Measurements from ENCODE around the gene SHROOM1.
A peak's percentile ranks its signal among the peaks of the same experiment; 100 is the strongest.
"Not testable (repeated sequence)": the region's sequence is repeated elsewhere in the genome, so short reads cannot be mapped to it uniquely, and the experiment has no call there.

SHROOM1 gene

DNA sequence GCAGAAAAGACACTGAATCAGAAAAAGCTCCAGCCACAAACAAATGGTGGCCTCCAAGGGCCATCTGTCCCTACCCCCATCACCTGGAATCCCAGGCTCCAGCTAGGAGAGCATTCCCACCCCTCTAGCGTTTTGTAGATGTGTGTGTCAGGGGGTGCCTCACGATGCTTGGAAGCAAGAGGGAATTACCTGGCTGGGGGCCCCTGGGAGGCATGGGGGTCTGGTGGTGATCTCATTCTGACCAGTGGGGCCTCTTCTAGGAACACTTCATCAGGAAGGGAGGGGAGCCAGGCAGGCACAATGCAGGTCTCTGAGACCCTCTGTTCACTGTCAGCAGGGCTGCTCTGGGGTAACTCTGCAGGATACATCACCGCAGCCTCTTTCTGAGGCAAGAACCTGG, 6.0 kb downstream of the SHROOM1 start:
- no peak for DNase-seq

- DNase-seq, result no peak
These were observed 6.9 kb downstream of the SHROOM1 start for GRCh38 chr5:132823481-132824050.

DNA sequence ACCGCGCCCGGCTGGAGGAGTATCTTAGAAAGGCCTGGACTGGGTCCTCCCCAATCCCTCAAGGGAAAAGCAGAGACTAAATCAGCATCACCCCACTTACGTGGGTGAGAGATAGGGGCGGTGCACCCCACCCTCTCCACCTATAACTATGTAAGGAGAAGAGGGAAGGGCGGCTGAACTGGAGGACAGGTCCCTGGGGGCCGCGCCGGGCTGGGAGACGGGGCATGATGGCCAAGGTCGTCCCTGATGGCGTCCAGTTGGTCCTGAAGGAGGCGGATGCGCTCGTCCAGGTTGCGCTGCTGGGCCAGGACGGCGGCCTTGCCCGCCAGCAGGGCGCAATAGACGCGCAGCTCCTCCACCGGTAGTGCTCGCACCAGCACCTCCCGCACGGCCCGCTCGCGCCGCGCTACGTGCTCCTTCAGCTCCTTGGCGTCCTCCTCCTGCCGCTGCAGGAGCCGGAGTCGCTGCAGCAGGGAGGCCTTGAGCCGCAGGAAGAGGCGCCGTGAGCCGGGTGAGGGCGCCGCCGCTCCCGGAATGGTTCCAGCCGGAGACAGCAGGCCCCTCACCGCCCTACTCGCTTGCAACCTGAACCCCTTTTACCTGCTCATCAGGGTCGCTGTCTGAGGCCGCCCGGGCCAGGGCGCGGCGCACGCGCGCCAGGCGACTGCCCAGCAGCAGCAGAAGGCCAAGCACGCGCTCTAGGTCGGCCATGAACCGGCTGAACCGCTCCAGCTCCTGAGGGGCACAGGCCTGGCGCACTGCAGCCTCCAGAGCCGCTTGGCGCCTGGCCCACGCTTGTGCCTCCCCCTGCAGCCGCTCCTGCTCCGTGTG, 7.6 kb downstream of the SHROOM1 start:
- no peak for DNase-seq

DNA sequence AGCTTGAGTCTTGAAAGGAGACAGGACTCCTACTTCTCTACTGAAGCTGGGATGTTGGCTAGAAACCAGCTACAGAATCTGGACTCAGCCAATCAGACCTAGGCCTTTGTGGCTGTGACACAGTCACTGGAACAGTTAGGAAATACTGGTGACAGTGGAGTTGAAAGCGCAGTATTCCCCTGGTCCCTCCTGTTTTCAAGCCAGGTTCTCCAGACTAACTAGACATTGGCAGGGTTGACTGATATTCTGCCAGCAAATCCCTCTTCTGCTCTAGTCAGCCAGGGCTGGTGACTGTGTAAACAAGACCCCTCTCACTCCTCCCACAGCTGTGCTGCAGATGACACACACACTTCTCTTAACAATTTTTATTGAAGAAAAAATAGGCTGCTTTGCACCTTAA, 8.7 kb downstream of the SHROOM1 start:
- peak; percentile 7 for DNase-seq

DNA sequence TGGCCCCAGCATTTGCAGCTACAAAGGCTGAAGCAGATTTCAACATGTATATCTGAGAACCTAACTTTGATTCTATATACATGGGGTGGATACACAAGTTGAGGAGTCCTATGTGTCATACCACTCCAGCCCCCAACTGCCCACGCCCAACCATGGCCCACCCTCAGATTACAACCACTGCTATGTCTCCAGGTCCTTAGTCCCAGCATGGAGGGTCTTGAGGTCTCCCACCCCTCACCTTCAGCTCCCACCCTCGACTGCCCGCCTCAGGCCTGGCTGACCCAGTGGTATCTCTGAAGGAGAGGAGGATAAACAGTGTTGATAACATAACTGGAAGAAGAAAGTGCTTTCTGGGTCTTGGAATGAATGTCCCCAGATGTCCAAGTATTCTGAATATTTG, 9.1 kb downstream of the SHROOM1 start:
- DNase-seq, result no peak

DNA sequence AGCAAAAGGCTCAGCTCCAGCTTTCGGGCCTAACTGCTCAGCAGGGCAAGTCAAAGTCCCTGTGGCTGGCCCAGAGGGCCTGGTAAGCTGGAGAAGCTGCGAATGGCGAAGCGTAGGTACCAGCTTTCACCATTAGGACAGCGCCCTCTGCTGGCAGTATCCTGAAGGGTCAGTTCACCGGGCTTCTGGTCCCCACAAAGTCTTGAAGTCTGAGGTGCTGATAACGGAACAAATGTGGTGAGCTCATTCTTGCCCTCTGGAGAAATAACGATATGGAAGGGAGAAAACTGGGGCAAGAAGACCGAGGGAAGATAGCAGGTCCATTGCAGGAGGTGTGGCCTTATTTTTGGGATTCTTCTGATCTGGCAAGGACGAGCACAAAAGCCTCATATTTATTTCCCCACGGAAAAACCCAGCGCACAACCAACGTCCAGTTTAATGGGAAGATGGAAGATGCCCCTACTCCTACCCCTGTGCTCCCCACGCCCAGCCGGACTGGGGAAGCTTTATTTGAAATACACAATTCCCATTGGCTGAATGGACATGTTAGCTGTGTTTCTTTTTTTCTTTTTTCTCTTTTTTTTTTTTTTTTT, 10.2 kb downstream of the SHROOM1 start:
- DNase-seq, result peak; percentile 84

DNA sequence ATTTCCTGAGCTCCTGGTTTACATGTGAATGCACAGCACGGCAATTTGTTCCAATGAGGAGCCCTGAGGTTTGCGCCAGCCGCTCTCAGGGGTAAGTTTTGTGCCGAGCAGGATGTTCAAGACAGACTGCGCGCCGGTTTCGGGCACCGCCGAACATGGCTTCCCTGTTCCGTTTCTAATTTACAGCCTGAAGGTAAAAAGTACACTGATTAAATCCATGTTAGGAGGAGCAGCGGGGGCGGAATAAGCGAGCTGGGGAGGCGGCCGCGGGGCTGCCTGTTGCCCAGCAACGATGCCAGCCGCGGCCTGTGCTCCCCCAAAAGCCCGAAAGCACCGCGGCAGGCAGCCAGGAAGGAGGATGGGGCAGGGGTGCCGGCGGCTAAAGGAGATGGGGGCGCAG, 11.0 kb downstream of the SHROOM1 start:
- DNase-seq, result no peak

DNA sequence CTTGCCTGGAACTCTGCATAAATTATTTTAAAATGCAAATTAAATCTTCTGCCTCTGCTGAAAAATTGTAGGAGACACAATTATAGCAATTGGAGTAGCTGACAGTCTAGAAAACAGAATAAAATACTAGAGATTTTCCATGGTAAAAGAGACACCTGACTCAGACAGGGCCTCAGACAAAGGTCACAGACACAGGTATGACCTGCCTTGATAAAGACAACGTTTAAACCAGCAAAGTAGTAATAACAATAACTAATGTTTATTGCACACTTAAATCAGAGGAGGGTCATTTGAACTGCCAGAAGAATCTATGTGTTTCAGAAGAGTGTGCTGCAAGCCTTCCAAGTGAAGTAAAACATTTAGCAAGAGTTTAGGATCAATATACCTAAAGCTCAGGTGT, 13.4 kb downstream of the SHROOM1 start:
- DNase-seq, result no peak

- DNase-seq, result no peak
These were observed 13.9 kb downstream of the SHROOM1 start for GRCh38 chr5:132816554-132816953.

DNA sequence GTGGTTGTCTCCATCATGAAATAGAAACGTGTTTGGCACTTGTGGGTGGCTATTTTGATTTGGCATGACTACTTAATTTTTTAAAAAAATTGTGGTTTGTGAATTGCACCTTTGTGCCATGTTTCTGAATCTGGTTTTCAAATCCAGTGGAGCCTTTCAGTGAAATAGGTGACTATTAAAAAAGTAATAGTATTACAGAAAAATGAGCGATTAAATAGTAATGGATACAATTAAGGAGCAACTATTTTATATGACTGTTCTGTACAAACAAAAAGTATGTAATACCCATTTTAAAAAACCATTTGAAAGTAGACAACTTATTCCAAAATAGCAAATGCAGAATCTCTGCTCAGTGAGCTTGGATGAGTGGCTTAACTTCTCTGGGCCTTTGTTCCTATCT, 14.4 kb downstream of the SHROOM1 start:
- no peak for DNase-seq

DNA sequence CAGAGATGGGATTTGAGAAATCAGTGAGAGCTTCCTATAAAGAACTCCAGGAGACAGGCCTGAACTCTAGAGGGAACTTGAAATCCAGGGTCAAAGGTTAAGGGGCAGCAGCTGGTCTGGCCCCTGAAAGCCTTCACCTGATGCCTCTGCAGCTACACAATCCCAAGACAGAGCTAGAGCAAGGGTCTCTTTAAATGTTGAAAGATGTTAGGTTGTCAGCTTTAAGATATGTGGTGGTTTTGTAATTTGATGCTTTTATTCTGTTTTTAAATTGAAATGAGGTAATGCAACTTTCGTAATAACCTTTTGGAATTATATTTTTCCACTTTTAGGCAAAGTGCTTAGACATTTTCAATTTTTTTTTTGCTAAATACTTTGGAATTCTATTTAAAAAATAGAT, 15.0 kb downstream of the SHROOM1 start:
- no peak for DNase-seq

DNA sequence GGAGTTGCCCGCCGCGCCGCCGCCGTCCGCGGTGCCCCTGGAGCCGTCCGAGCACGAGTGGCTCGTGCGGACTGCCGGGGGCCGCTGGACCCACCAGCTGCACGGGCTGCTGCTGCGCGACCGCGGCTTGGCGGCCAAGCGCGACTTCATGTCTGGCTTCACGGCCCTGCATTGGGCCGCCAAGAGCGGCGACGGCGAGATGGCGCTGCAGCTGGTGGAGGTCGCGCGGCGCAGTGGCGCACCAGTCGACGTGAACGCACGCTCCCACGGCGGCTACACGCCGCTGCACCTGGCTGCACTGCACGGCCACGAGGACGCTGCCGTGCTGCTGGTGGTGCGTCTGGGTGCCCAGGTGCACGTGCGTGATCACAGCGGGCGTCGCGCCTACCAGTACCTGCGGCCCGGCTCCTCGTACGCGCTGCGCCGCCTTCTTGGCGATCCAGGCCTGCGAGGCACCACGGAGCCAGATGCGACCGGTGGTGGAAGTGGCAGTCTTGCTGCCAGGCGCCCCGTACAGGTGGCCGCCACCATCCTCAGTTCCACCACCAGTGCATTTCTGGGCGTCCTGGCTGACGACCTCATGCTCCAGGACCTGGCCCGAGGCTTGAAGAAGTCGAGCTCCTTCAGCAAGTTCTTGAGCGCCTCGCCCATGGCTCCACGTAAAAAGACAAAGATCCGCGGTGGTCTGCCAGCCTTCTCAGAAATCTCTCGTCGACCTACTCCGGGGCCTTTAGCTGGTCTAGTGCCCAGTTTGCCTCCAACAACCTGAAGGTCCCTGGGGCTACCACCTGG, 15.7 kb downstream of the SHROOM1 start:
- DNase-seq, result no peak

DNA sequence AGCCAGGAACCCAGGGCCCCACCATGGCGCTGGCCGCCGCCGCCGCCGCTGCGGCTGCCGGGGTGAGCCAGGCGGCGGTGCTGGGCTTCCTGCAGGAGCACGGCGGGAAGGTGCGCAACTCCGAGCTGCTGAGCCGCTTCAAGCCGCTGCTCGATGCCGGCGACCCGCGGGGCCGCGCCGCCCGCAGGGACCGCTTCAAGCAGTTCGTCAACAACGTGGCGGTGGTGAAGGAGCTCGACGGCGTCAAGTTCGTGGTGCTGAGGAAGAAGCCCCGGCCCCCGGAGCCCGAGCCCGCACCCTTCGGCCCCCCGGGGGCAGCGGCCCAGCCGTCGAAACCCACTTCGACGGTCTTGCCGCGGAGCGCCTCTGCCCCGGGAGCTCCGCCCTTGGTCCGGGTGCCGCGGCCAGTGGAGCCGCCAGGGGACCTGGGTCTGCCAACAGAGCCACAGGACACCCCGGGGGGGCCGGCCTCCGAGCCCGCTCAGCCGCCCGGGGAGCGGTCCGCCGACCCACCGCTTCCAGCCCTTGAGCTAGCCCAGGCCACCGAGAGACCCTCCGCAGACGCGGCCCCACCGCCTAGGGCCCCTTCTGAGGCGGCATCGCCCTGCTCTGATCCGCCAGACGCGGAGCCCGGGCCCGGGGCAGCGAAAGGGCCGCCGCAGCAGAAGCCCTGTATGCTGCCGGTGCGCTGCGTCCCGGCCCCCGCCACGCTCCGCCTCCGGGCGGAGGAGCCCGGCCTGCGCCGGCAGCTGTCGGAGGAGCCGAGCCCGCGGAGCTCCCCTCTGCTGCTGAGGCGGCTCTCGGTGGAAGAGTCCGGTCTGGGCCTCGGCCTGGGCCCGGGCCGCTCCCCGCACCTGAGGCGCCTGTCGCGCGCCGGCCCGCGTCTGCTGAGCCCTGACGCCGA, 16.6 kb downstream of the SHROOM1 start:
- peak; percentile 14 for DNase-seq

GRCh38 chr5:132812781-132813598, 17.5 kb downstream of the SHROOM1 start, which contains the start of gene SOWAHA:
TSS of gene SOWAHA (plus strand) at chr5:132813302. CDS start at chr5:132813622, 320 bp downstream.
- DNase-seq, result peak; percentile 43

GRCh38 chr5:132812123-132812765, 18.2 kb downstream of the SHROOM1 start:
- no peak for DNase-seq

DNA sequence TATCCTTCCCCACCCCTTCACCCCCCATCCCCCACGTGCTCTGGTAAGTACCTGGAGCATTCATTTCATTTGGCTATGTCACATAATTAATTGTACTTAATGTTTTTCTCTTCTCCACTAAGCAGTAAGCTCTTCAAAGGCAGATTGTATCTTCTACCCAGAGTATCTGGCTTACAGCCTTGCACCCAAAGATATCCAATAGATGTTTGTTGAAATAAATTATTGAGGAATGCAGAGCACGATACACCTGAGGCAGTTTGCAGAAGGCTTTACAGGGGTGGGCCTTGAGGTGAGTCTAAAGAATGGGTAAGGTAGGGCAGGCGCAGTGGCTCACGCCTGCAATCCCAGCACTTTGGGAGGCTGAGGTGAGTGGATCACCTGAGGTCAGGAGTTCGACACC, 19.8 kb downstream of the SHROOM1 start:
- DNase-seq, result no peak

DNA sequence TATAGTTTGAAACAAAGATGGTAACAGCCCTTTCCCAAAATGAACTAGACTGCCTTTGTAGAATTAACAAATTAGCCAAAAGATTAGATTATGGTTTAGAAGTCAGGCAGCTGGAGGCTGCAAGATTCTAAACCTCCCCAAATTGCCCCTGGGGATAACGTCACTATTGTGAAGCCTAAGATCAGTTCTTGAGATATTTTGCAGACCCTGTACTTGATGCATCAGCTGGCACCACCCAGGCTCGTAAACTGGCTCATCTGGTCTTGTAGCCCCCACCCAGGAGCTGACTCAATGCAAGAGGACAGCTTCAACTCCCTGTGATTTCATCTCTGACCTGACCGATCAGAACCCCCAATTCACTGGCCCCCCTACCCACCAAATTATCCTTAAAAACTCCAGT, 21.6 kb downstream of the SHROOM1 start:
- DNase-seq, result no peak

- no peak for DNase-seq
These were observed 22.0 kb downstream of the SHROOM1 start for GRCh38 chr5:132808448-132808847.

GRCh38 chr5:132807163-132807838, 23.1 kb downstream of the SHROOM1 start:
- DNase-seq, result peak; percentile 12

DNA sequence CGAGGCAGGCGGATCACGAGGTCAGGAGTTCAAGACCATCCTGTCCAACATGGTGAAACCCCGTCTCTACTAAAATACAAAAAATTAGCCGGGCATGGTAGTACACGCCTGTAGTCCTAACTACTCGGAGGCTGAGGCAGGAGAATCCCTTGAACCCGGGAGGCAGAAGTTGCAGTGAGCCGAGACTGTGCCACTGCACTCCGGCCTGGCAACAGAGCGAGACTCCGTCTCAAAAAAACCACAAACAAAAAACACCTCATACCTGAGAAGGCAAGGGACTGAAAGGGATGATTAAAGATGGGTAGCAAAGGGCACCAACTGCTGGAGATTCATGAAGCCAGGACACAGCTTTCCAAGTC, 23.7 kb downstream of the SHROOM1 start:
- not testable (repeated sequence) for DNase-seq

All from NCI-H1436 (cell line).